Stimulated activated CD4-positive, alpha-beta T cell treated with anti-CD3 and anti-CD28 coated beads, Interleukin-2, amount 100 ng/mL, for 4 hours (primary cell): ENCODE results near the gene NPAS1.
"Not testable (repeated sequence)": the region's sequence is repeated elsewhere in the genome, so short reads cannot be mapped to it uniquely, and the experiment has no call there.

Experiments
- DNase-seq: peaks from one replicate; pipeline ENCODE4 v3.0.0-alpha.2; 2020; ENCODE audit warnings: low read depth

Gene NPAS1

DNA sequence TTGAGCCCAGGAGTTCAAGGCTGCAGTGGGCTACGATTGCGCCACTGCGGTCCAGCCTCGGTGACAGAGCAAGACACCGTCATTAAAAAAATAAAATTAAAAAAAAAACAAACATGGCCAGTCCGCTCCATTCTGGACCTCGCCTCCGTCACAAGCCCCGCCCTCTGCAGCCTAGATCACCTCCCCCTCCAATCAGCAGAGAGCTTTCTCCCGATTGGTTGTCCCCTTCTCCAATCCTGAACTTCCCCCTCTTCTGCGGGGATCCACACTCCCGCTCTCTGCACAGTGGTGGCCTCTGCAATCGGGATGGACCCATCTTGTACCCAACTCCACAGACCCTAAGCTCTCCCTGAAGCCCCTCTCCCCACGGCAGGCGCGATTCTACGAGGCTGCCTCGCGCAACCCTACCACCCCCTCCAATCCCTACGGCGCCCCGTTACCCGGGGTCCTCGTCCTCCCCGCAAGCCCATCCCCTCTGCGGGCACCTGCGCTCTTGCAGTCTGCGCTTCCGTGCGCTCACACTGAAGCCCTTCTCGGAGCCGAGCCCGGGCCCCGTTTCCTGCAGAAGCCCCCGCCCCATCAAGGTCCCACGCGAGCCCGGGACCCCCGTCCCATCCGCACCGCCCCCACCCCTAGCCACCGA, 28.2 kb downstream of the NPAS1 start:
- DNase-seq: peak; percentile 35

DNA sequence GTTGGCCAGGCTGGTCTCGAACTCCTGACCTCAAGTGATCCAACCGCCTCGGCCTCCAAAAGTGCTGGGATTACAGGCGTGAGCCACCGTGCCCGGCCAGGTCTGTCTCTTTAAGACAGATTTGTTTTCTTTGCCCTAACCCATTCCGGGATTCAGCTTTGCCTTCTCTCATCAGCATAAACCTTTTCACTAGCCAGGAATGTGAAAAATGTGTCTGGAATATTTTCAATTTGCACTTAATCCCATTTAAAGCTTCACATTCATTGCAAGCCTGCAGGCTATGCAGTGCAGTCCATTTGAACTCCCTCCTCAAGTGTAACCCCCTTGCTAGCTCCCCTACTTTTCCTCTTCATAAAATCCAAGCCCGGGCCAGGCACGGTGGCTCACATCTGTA, 29.7 kb downstream of the NPAS1 start:
- no peak for DNase-seq

DNA sequence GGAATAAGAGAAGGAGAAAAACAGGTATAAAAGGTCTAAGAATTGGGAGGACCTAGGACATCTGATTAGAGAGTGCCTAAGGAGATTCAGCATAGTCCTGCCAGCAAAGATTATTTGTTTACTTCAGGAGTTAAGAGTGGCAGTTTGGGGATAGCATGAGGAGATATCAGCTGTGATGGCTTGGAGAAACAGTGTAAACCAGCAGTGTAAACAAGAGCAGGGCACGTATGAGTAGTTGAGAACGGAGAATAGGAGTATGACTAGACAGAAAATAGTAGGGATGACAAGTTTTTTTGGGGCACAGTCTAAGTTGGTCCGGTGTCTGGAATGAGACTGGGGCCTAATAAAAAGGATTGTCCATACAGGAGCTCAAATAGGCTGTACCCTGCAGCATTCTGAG, 30.9 kb downstream of the NPAS1 start:
- DNase-seq: not testable (repeated sequence)

- no peak for DNase-seq
Measured at GRCh38 chr19:47056411-47056810, 36.8 kb downstream of the NPAS1 start.

DNA sequence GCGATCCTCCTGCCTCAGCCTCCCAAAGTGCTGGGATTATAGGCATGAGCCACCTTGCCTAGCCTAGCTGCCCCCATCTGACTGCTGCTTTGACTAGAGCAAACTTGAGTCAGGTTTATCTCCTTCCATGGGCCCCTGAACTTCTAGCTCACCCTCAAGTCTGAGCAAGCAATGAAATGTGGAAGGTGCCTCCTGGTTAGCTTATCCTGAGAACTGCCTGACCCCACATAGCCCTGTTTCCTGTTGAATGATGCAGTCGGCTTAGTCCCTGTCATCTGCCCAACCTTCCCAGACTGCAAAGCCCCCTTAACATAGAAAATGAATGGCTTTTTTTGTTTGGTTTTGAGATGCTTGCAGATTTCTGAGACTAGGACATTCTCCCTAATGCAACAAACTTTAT, 37.7 kb downstream of the NPAS1 start:
- no peak for DNase-seq

DNA sequence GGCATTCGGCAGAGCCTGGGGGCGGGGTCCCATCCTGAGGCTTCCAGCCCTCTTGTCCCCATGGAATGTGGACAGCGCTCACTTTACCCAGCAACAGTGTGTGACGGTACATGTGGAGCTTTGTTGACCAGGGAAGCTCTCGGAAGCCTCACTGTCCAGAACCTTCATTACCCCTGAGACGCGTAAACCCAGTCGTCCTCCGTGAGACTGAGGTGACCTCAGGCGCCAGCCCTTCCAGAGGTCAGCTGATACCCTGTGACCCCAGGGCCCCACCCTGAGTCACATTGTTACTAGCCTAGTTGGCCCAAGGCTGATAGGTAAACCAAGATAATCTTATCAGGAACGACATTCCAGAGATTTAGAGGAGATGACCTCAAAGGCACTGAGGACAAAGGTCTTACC, 39.0 kb downstream of the NPAS1 start:
- no peak for DNase-seq

DNA sequence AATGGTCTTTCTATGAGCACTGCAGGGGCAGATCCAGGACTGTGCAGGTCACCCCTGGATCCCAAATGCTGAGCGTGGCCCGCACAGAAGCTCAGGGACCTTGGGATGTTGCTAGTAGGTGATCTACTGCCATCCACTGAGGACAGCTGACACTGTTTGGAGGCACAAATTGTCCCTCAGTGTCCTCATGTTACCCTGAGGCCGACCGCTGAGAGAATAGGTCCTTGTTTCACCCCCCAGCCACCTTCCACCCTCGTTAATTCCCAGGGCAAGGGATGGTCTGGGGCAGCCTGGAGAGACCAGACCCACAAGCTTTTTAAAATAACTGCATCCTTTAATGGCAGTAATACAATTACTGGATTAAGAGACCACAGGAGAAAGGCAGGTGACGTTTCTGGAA, 44.2 kb downstream of the NPAS1 start:
- no peak for DNase-seq

- no peak for DNase-seq
Measured at GRCh38 chr19:47065242-47065641, 45.6 kb downstream of the NPAS1 start.

GRCh38 chr19:47066376-47067214, 47.0 kb downstream of the NPAS1 start:
- no peak for DNase-seq

DNA sequence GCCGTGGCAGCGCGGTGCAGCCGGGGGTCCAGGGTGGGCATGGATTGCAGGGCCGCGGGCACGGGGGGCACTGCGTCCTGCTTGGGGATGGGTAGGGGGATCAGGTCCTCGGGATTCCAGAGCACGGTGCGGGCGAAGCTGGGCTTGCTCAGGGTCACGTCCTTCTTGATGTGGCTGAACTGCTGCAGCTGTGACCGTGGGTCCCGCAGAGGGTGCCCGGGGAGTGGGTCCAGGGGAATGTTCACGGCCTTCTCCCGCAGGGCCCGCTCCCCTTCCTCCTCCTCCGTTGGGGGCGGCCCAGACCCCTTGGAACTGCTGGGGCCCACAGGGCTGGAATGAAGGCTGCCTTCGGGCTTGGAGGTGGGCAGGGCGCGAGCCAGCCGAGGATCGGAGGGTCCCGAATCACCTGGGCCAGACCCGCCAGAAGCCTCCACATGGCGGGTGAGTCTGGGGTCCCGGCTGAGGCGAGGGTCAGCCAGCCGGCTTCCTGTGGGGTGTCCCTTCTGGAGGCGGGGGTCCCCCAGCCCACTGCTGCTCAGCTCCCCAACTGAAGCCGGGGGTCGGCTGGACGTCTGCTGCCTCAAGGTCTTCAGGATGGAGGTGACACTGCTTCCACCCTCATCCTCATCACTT, 47.7 kb downstream of the NPAS1 start:
- no peak for DNase-seq

DNA sequence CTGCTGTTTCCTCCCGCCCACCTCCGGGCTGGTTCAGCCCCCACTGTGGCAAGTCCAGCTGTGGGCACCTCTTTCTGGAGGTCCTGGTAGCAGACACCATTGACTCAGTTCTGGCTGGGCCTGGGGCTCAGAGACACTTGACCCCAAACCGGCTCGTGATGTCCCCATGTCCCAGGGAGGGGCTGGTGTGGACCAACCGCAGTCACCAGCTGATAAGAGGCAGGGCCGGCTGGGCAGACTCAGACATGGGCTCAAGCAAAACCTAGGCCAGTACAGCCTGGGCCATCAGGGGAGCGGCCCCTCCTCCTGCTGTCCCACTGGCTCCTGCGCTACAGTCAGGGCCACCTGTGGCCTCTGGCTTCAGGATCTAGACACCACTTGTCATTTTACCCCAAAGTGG, 48.6 kb downstream of the NPAS1 start:
- no peak for DNase-seq

DNA sequence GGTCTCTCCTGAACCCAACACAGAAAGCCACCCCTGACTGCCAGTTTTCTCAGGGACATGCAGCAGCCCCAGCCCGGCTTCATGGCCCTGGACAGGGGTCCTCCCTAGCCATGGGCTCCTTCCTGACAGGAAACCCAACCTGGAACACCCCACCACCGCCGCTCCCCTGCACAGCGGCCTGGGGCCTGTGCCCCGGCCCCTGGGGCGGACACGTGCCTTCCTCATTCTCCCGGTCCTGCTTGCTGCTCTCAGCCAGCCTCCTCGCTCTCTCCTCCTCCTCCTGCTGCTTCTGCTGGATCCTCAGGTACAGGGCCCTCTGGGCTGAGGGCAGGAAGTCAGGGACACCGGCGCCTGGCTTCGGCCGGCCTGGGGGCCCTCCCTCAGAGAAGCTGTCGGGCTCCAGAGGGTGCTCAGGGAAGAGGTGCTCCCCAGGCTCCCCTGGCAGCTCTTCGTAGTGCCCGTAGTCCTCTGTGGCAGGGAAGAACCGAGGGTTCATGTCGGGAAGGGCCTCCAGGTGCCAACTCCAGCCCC, 49.3 kb downstream of the NPAS1 start:
- DNase-seq: no peak

DNA sequence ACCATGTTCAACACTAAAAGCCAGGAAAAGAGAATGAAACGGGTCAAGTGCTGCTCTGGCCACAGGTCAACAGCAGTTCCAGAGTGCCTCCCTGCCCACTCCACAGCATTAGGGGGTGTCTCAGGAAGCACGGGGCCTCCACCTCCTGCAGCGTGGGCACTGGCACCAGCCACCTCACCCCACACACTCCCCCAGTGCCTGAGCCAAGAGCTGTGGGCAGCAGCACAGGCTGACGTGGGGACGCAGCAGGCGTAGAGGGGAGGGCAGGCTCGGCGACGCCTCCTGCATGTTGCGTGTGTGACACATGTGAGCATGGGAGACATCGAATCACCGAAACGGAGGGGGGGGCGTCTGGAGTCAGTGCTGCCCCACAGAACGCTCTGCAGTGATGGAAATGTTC, 50.2 kb downstream of the NPAS1 start:
- DNase-seq: no peak

GRCh38 chr19:47070756-47071155, 51.1 kb downstream of the NPAS1 start:
- DNase-seq: no peak

DNA sequence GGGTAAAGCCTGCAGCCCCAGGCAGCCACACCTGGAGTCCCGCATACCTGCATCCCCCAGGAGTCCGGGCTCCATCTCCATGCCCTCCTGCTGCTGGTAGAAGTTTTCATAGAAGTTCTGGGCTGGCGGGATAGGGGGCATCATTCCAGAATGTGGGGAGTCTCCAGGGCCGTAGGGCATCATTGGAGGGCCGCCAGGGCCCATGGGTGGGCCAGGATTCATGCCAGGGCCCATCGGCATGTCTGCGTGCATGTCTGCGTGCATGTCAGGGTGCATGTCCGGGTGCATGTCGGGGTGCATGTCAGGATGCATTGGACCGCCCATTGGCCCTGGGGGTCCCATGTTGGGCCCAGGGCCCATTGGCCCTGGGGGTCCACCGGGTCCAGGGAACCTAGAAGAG, 52.1 kb downstream of the NPAS1 start:
- DNase-seq: no peak

DNA sequence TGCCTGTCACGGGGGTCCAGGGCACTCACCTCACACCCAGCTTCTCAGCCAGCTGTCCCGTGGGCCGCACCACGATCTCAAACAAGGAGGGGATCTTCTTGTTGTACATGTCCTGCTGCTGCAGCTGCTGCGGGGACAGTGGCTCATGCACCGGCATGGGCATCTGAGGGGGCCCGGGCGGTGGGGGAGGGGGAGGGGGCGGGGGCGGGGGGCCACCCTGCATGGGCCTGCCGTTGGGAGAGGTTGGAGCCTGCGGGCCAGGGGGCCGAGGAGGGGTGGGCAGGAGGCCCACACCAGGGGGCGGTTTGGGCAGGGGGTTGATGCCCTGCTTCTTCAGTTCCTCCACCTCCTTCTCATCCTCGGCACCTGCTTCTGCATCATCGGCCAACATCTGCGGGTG, 52.7 kb downstream of the NPAS1 start:
- DNase-seq: no peak

- DNase-seq: no peak
Measured at GRCh38 chr19:47073574-47073973, 53.9 kb downstream of the NPAS1 start.

DNA sequence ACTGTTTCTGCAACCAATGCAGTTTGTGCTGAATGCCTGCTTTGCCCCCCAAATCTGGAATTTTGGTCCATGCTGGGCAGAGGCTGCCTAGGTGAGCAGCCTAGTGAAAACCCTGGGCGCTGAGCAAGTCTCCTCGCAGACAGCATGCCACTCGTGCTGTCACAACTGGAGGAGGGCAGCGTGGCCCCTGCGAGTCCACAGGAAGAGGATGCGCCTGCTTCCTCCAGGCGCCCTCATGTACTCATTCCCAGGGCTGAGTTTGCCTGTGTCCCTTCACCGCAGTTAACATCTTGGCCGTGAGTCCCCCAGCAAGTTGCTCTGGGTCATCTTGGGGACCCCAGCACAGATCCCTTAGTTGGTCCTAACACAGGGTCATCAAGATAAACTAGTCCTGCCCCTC, 55.0 kb downstream of the NPAS1 start:
- no peak for DNase-seq

GRCh38 chr19:47075179-47075810, 55.7 kb downstream of the NPAS1 start:
- DNase-seq: no peak

GRCh38 chr19:47075941-47076340, 56.3 kb downstream of the NPAS1 start:
- no peak for DNase-seq

DNA sequence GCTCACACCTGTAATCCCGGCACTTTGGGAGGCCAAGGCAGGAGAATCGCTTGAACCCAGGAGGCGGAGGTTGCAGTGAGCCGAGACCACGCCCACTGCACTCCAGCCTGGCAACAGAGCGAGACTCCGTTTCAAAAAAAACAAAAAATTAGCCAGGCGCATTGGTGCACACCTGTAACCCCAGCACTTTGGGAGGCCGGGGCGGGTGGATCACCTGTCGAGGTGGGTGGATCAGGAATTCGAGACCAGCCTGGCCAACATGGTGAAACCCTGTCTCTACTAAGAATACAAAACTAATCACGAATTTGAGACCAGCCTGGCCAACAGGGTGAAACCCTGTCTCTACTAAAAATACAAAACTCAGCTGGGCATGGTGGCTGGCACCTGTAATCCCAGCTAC, 58.7 kb downstream of the NPAS1 start:
- DNase-seq: not testable (repeated sequence)

DNA sequence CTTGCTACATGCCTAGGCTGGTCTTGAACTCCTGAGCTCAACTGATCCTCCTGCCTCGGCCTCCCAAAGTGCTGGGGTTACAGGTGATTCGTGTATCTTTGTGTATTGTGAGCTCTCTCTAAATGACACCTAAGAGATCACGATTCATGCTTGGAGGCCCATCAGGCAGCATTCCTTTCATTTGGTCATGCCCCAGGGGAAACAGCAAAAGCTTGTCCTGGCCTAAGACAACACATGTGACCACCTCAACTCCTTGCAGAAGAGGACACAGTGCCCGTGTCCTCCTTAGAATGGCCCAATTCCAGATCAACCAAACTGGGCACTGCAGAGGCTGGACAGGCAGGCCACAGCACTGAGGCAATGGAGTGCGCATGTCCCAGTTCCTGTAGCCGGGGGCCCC, 61.5 kb downstream of the NPAS1 start:
- DNase-seq: no peak

- DNase-seq: no peak
Measured at GRCh38 chr19:47082493-47082892, 62.9 kb downstream of the NPAS1 start.
